GM19351 (cell line): ENCODE results near the gene LARGE2.

Experiments used
- ATAC-seq: cut with Tn5 transposase; IDR thresholded peaks from one replicate; pipeline ENCODE4 v1.9.1; 2021; ENCODE audit warnings: mild to moderate bottlenecking, moderate library complexity; ENCODE audit not compliant: unreplicated experiment

Gene LARGE2

GRCh38 chr11:45913514-45913913 lies 8.9 kb upstream of the LARGE2 start:
- no peak for ATAC-seq

DNA sequence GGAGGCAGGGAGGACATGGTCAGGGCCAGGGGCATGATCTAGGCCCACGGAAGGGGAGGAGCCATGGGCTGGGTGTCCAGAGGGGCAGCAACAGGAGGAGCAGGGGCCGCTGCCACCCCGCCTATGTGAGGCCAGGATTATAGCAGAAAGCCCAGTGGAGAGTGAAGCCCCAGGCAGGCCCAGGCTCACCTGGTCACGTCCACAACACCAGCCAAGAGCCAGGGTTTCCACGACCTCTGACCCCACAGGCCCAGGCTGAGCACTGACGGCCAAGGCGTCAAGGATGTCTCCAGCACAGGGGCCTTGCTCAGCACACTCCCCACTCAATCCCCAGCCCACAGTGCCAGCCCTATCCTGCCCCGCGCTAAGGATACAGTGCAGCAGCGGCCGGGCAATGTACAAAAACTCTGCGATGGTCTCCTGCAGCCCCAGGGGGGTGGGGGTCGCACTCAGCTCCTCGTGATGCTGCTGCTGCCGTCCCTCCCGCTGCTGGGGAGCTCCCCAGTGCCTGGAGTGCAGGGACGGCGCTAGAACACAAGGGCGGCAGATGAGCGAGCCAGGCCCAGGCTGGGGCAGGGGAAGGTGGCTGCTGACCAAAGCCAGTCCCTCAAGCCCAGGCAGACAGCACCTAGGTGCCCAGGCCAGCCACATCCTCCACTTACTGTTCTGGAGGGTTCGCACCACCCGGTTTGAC lies 8.4 kb upstream of the LARGE2 start:
- no peak for ATAC-seq

- ATAC-seq = no peak
Observed at GRCh38 chr11:45915446-45915845, 7.0 kb upstream of the LARGE2 start.

DNA sequence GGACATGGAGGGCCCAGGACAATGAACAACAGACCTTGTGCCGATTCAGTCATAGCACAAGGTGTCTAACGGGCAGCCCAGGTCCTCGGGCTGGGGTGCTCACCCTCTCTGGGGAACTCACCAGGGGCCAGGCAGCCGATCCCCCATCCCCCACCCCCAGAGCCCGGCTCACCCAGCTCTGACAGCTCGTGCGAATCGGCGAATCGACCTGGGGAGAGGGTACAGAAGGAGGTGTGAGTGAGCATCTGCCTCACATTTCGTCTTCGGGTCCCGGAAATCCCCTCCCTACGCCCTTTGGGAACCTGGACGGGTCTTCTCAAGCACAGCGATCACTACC lies 5.2 kb upstream of the LARGE2 start:
- no peak for ATAC-seq

- ATAC-seq = peak; percentile 84
Observed at GRCh38 chr11:45917623-45918330, 4.7 kb upstream of the LARGE2 start, which contains the start of gene PEX16. Gene PEX16 (minus strand): TSS chr11:45917877. CDS start chr11:45917811, 66 bp downstream.

DNA sequence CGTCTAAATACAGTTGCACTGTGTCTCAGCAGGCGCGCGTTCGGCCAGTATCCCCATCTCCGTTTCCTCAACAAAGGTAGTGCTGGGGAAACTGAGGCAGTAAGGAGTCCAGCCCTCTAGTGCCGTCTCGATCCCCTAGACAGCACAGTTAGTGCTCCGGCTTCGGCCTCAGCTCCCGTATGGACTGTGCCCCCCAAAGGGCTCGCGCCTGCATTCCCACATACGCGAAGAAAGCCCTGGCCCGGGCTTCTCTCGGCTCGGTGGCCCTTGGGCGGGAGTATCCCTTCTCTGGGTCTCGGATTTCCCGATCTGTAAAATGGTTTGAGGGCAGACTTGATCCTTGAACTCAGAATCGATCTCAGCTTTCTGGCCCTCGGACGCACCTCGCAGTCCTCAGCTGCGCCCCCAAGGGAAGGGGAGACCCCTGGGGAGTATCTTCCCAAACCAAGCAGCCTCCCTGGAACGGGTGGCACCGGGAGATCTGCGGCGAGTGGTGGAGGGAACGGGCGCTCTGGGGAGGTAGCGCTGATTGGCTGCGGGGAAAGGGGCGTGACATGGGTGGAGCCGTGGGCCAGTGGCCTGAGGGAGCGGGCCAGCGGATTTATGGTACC lies 4.0 kb upstream of the LARGE2 start:
- peak; percentile 44 for ATAC-seq

DNA sequence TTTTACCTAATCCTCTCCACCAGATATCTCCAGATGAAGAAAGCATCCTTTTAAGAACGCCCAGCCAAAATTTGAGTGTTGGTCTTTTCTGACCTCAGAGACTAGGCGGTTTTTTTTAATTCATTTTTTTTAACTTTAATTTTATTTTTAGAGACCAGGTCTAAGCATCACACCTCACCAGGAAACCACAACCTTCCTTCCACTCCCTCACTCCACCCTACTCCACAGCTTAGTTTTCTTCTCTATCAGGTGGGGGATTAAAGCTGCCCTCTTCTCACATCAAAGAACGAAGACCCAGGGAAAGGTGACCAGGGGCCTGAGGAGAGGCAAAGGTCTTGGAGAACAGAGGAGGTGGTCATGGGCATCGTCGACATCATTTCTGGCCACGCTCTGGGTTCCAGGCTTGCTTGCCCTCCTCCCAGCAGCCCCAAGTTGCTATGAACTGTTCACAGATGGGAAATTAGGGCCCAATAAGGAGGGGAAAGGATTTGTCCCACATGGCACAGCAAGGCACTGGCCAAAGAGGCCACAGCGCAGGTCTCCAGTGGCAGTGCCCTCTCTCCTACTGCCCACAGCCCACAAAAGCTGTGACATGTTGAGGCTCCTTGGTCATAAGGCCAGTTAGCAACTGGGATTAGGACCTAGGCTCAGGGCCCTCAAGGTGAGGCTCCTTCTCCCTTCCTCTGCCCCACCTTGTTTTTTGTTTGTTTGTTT lies 3.3 kb upstream of the LARGE2 start:
- no peak for ATAC-seq

DNA sequence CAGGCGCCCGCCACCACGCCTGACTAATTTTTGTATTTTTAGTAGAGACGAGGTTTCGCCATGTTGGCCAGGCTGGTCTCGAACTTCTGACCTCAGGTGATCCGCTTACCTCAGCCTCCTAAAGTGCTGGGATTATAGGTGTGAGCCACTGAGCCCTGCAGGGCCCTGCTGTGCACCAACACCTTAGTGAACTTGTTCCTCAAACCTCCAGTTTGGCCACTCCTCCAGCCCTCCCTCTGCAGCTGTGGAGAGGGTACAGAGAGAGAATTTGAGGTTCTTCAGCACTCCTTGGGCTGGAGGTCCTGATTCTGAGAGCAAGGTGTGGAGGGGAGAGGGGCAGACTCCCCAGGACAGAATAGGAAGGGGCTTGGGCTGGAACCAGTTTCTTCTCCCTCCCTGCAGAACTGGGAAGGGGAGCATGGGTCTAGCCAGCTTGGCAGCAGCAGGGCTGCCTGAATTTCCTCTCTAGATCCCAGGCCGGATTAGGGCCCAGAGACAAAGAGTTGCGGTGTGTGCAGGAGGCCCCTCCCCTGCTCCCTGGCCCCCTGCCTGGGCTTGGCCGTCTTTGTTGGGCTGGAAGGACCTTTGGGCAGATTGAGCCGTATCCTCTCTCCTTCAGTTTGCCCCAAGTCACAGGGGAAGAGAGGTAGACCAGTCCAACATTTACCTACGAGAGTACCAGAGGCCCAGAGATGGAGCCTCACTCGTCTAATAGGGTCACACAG lies 2.5 kb upstream of the LARGE2 start:
- ATAC-seq = no peak

DNA sequence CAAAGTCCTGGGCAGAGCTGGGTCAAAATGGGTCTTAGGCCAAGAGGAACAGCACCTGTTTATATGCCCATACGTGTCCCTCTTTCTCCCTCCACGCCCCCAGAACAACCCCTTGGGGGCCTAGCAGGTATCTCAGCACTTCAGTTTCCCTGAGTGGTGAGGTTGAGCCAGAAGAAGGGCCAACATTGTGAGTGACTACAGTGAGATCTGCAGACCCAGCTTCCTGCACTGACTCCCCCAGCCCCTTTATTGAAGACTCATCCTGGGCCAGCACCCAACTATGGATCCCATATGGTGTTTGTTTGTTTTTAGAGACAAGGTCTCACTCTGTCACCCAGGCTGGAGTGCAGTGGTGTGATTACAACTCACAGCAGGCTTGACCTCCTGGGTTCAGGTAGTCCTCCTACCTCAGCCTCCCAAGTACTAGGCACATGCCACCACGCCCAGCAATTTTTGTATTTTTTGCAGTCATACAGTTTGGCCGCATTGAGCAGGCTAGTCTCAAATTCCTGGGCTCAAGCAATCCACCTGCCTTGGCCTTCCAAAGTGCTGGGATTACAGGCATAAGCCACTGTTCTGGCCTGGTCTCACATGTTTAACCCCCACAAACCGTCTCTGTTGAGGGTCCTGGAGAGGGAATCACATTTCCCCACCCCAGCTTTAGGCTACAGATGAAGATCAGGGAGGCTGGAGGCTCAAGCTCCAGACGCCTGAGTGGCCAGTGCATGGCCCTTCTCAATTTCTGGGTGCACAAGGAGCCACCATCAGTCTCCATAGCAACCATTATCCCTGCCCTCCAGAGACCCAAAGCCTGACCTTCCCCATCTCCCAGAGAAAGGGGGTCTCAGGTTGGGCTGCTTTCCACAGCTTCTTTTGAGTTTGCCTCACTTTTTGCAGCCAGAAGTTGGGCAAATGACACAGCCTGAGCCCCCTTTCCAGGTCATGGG lies 1.7 kb upstream of the LARGE2 start:
- ATAC-seq = no peak

DNA sequence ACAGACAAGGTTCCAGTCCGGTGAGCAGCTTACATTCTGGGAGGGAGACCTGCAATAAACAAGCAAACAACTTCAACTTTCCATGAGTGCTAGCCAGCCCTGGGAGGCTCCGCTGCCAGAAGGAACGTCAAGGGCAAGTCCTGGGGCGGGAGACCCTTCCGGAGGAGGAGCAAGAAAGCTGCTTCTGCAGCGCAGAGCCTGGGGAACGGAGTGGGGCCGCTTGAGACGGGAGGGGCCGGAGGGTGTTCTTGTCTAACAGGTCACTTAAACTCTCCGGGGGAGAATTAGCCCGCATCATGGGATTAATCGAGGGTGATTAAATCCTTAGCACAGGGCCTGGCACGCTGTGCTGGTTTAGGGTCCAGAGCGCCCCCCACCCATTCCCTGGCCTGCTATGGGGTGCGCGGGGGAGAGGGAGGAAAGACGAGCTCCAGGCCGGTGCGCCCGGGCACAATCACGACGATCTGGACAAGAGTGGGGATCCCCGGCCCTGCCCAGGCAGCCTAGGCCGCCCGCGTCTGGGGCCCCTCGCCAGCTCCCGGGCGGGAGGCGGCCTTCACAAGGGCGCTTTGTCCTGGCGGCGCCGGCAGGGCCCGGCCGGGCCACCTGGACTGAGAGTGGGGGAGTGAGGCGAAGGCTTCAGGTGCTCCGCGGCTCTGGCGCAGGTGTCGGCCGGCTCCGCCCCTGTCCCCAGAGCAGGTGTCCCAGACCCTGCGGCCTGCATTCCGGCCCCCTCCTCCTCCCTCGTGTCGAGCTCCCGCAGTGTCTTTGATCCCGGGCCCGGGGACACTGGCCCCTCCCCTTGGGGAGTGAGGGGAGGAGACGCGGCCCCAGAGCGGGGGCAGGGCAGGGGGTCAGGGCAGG lies 663 bp upstream of the LARGE2 start:
- no peak for ATAC-seq

GRCh38 chr11:45924036-45924915 lies 1.8 kb downstream of the LARGE2 start:
- no peak for ATAC-seq

GRCh38 chr11:45924927-45925326 lies 2.5 kb downstream of the LARGE2 start:
- no peak for ATAC-seq

DNA sequence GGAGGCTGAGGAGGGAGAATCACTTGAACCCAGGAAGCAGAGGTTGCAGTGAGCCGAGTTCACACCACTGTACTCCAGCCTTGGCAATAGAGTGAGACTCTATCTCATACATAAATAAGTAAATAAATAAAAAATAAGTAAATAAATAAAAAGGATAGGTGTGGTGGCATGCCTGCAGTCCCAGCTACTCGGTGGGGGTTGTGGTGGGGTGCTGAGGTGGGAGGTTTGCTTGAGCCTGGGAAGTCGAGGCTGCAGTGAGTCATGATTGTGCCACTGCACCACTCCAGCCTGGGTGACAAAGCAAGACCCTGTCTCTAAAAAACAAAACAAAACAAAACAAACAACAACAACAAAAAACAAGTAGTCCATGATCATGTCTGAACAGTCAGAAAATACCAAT lies 3.1 kb downstream of the LARGE2 start:
- no peak for ATAC-seq

- ATAC-seq = no peak
Observed at GRCh38 chr11:45926001-45926401, 3.5 kb downstream of the LARGE2 start.

GRCh38 chr11:45926536-45927331 lies 4.3 kb downstream of the LARGE2 start:
- ATAC-seq = no peak

GRCh38 chr11:45927332-45927683 lies 4.9 kb downstream of the LARGE2 start:
- no peak for ATAC-seq
